COLO829 (cell line): ENCODE measurements around the gene DSE.

Experiments
- DNase-seq: peaks from one replicate; pipeline ENCODE4 v3.0.0; 2012; ENCODE audit warnings: low spot score

DSE gene

DNA sequence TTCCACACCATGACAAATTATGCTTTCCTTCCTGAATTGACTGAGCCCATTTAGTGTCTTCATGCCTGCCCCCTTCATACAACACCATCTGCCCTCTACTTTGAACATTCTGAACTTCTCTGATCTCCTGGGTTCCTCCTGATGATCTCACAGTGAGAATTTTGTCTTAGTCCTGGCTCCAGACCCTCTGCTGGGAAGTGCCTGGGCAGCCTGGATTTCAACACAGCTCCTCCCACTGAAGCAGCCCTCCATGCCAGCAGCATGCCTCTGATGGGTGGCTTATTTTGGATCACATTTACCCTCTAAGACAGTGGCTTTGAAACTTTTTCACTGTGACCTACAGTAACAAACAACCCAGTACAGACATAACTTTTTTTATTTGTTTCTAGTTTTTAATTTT lies 41.5 kb downstream of the DSE start:
- DNase-seq: no peak

DNA sequence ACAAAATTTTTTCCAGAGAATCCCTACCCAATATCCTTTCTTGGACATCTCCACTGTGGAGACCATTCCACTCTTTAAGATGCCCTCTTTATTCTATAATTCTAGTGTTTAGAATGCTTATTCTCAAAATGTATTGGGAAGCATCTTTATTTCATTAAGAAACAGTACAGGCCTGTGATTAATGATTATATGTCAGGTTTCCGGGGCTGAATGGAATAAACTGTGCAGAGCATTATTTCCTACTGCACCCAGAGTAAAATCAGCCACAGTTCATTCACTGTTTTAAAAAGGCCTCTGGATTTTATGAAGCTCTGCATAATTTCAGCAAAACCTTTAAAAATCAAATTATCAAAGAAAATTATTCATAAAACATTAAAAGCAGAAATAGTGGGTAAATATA lies 42.6 kb downstream of the DSE start:
- no peak for DNase-seq

DNA sequence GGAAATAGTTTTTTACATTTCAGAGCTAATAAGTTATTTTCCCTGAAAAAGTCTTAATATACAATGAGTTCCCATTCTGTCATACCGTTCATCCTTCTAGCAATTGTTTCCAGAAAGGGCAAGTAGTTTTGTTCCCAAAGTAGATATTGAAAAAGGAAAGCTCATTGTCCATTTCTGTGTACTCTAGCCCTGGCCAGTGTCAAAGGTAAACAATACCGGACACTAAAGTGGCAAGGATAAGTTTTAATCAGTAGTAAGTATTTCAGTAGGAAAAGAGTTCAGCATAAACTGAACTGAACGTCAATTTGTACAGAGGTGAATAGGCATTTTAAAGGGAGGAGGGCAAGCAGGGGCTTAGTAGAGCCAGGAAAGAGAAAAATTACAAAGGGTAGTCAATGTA lies 46.9 kb downstream of the DSE start:
- DNase-seq: no peak

DNA sequence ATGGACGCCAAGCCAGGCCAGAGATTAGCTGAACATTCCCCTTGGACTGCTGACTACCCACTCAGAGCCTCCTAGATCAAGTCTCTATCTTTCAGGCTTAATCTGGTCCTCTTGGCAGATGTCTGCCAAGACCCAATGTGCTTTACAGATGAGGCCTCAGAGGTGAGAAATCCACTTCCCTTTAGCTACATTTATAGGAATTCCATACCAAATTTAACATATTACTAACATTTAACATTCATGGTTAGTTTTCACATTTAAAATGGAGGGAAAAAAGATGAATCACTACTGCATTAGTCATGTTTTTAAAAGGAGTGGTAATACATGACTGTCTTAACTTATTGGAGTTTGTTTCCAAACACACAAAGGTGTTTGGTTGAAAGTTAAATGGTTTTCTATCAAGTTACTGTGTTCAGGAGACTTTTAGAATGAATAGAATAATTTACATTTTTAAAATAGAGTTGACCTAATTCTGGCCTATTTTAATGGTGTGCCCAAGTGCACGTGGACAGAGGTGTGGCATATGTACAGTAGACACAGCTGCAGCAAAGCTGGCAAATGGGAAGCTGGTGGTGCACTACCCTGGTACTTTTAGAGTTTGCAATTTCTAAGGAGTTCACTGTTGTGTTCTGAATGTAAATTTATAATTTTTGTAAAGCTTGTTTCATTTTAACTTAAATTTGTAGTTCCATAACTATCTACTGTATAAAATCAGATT lies 48.5 kb downstream of the DSE start:
- DNase-seq: no peak

DNA sequence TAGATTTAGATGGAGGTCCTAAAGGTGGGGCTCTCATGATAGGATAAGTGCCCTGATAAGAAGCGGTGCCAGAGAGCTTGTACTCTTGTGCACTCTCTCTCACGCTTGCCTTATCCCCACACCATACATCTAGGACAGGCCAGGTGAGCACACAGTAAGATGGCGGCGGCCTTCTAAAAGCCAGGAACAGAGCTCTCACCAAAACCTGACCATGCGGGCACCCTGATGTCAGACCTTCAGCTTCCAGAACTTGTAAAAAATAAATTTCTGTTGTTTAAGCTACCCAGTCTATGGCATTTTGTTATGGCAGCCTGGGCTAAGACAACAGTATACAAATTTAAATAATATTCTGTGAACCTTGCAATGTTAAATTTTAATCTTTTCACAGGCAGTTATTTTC lies 49.6 kb downstream of the DSE start:
- no peak for DNase-seq

DNA sequence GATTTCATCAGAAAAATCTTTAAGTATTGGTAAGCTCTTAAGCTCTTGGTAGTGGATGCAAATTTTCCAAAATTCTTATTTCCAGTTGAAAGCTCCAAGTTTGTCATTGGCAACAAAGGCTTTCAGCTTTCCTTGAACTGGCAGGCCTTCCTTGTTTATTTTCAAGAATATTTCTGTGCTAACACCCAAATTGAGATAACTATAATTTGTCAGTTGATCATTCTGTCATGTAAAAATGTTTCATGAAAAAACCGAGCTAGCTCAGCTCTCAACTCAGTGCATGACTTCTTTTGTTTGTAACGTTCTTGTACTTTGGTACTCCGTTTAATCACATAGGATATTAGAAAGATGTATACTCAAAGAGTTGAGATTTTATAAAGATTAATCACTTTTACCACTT lies 51.5 kb downstream of the DSE start:
- DNase-seq: no peak

DNA sequence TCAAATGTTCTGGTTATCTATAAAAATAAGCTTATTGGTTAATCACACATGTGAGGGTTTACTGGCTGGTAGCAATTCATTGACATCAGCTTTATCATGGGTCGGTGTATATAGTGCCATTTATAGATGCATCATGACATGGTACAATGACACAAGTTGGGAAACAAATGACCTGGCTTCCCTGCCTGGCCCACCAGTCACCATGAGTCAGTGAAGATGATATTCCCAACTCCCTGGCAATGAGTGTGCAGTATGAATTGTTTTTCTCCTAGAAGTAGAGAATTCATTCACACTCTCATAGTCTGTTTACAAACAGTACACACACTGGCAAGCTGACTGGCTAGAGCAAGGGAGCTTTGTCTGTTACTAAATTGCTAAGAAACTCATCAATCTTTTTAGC lies 53.3 kb downstream of the DSE start:
- DNase-seq: no peak

DNA sequence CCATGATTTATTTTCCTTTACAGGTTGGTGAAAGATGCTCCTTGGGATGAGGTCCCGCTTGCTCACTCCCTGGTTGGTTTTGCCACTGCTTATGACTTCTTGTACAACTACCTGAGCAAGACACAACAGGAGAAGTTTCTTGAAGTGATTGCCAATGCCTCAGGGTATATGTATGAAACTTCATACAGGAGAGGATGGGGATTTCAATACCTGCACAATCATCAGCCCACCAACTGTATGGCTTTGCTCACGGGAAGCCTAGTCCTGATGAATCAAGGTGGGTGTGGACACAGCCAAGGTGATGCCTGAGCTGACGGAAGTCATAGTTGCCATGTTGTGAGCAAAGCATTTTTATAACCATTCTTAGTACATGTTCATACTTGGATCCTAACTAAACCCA lies 55.8 kb downstream of the DSE start:
- no peak for DNase-seq

DNA sequence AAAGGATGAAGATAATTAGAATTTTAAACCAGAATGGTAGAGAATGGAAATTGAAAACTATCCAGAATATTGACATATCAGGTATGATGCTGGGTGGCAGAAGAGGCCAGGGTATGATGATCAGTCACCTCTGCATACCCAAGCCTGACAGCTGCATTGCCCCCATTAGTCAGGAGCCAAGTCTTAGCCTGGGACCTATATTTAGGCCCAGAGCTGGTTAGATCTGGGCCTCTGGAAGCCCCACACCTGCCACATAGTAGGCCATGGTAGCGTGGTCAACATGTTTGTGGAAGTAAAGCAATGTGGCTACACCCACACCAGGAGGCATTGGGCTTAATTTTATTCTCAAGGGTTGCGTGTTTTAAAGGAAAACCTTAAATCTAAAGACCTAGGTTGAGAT lies 58.4 kb downstream of the DSE start:
- DNase-seq: no peak

DNA sequence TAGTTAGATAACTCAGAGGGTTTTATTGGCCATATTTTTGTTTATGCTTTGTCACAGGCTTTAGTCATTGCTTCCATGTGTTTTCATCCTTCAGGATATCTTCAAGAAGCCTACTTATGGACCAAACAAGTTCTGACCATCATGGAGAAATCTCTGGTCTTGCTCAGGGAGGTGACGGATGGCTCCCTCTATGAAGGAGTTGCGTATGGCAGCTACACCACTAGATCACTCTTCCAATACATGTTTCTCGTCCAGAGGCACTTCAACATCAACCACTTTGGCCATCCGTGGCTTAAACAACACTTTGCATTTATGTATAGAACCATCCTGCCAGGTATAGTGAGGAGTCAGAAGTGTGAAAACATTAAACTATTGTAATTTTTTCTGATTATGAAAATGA lies 60.1 kb downstream of the DSE start:
- DNase-seq: no peak

DNA sequence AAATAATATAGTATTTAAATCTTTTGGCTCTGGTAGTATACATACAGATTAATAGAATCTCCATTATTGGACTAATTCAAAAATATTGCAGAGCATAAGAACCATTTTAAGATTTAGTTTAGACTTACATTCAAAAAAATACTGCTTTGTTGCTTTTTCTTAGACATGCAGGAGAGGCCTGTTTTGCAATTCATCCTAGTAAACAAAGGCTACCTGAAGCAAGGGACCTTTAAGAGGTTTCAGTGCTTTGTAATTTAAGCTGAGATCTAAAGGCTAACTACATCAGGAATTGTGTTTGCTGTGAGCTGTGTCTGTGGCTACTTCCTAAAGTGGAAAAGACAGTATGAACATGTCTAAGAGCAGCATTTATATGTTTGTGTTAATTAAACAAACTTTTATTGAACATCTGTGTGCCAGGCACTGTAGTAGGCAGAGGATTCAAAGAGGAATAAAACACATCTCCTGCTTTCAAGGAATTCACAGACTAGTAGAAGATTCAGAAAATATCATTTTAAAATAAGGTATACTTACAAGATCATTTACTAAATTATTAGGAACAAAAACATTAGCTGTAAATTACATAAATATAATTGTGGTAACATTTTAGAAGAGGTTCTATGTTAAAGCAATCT lies 61.3 kb downstream of the DSE start:
- DNase-seq: no peak

DNA sequence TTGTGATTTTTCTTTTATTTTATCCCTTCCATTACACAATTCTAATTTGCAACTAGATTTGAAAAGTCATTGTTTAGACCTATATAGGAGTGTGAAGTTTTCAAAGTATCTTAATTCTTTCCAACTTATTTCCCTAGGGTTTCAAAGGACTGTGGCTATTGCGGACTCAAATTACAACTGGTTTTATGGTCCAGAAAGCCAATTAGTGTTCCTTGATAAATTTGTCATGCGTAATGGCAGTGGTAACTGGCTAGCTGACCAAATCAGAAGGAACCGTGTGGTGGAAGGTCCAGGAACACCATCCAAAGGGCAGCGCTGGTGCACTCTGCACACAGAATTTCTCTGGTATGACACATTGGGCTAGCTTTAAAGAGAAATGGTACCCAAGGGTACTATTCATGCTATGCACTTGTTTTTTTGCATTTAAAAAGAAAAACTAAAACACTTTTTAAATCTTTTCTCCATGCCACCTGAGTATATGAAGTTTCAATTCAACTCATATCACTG lies 62.5 kb downstream of the DSE start:
- no peak for DNase-seq

DNA sequence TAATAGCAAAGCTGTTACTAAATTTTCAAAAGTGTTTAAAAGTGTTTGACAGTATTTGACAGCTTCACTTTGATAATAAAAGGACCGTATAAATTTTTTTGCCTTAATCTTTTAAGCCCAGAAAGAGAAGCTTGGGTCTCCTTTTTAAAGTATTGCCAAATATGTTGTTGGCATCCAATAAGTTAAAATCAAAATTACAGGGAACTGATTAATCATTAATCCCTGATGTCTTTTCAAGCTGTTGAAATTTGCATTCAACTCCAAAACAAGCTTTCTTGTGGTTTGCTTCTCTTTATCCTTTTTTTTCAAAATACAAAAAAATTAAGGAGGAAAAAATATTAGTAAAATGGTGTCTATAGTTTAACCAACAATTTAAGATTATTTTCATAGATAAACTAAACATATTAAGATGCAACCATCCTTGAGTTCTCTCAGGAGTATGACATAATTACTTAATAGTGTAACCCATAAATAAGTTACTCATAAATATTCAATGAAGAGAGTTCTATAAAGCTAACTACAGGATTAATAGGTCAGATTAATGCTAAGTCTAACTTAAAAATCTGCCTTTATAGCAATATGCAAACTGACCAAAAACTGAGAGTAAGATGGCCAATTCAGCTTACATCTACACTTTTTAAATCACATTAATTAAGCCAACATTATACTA lies 63.4 kb downstream of the DSE start:
- DNase-seq: no peak

DNA sequence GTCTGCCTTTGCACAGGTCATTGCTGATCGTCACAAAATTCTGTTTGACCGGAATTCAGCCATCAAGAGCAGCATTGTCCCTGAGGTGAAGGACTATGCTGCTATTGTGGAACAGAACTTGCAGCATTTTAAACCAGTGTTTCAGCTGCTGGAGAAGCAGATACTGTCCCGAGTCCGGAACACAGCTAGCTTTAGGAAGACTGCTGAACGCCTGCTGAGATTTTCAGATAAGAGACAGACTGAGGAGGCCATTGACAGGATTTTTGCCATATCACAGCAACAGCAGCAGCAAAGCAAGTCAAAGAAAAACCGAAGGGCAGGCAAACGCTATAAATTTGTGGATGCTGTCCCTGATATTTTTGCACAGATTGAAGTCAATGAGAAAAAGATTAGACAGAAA lies 65.8 kb downstream of the DSE start:
- no peak for DNase-seq

DNA sequence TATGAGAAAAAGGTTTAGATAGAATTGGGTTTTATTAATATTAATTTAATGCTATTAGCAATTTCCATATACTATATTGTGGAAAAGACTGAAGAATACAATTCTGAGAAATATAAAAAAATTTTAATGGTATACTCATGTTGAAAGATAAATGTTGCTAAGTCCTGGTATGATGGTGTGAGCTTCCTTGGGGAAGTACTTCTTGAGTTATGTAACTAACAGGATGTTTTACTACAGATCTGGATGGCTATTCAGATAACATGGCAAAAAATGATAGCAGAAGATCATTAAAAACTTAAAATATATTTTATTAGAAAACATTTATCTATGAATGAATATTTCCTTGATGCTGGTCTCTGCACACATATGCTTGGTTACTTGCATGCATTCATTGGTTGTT lies 66.9 kb downstream of the DSE start:
- no peak for DNase-seq

DNA sequence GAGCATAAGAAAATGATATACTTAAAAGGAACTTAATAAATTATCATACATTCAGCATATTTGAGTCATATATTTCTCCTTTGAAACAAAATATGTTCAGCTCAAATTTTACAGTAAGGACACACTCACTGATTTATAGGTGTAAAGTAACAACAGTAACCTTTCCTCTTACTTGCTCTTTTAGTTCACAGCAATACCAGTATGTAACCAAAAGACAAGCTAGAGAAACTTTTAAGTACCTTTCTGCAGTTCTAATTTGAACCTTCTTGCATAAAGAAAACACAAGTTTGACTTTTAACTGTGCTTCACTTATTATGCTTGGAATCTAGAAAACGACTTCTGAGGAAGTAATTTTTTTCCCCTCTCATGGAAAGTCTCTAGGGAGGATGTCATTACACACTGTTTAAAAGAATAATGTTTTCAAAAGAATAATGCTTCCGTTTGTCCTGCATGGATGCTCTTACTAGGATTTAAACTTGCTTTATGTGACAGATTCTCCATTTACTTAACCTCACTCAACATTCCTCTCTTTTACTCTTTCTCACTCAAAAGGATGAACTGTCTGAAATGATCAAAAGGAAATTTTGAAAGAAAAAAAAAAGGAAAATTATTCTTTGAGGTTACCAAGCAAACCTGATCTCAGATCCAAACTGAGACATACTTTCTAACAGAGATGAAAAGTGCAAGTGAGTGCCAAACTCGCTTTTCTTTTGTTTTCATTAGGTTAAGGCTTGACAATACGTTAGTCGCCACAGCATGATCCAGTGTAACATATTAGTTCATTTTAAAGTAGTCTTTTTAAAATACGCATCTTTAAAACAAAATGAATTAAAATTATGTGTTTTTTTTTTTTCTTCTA lies 68.1 kb downstream of the DSE start:
- no peak for DNase-seq

DNA sequence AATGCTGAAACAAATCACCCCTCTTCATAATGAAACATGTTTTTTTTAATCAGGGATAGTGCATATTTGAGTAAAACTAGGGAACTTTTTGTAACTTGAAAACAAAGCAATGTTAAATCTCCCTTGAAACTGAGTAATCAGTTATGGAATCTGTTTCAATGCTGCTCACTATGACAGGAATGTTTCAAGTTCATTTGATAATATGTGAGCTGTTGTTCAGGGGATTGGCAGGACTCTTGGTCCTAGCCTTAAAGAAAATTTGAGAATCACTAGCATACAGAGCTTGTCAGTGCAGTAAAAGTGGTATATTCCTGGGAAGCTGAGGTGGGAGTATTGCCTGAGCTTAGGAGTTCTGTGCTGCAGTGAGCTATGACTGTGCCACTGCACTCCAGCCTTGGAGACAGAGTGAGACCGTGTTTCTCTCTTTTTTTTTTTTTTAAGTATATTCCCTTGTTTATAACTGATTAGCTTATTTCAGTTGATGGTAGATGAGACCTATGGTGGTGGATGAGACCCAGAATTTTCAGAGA lies 68.8 kb downstream of the DSE start:
- no peak for DNase-seq

DNA sequence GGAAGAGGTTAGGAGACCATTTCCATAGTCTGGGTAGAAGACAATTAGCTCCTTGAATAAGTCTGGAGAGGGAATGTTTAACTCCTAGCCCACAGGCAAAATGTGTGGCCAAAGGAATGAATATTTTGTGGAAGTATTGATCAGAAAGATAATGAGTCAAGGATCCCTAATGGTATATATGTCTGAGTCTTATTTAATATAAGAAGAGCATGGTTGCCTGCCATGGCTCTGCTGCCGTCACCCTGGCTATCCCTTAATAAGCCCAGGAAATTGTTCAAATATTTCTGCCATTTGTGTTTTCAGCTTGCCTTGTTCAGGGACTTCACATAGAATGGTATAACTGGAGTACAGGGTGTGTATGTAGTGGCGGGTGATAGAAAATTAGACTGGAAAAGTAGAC lies 72.4 kb downstream of the DSE start:
- DNase-seq: no peak

DNA sequence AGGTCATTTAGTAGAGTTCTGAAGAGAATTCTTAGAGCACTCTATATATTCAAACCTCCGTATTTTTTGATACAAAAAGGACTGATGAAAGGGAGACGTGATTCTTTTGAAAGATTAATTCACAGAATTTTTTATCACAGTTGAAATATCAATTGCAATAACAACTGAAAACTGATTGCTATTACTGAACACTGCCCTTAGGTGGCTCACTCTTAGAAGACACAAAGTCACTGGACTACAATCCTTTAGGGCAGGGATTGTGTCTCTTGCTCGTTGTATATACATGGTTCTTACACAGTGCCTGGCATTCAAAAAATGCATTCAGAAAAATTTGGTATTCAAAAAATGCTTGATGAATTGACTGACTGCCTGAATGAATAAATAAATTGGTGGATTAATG lies 73.3 kb downstream of the DSE start:
- DNase-seq: peak; percentile 48

DNA sequence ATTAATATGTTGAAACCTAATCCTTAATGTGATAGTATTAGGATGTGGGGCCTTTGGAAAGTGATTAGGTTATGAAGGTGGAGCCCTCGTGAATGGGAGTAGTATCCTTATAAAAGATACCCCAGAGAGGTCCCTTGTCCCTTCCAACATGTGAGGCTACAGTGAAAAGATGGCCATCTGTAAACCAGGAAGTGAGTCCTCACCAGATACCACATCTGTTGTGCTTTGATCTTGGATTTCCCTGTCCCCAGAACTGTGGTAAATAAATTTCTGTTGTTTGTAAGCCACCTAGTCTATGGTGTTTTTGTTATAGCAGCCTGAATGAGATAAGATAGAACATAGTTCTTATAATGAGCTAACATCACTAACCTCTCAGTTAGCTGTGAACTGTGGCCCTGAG lies 73.8 kb downstream of the DSE start:
- no peak for DNase-seq

DNA sequence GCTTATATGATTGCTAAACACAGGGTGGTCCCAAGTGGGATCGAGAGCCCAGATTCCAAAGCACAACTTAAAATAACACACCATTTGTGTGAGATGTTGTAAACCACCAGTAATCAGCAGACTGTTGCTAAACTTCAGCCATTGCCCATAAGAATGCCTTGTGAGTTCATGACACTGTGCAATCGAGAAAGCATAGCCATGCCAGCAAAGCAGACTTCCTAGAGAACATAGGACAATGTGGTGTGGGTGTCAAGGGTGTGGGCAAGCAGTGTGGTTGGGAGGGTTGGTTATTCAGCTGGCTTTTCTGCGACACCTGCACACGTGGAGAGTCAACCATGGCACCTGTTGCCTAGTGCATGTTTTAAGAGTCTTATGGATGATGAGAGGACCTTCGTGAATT lies 74.4 kb downstream of the DSE start:
- DNase-seq: no peak

DNA sequence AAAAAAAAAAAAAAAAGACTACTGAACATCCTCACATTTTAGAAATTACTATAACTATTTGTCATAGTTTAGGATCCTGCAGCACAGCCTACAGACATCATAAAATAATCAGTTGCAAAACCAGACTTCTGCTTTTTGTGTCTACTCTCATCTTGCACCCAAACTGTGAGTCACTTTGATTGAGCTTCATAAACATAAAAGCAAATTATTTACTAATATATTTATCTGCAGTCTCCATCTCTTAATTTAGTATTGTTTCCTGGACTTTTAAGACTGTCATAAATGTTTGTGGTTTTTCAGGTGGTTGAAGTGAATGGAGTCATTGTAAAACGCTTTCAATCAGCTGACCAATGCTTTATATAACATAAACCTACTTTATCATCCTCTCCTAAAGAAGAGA lies 75.7 kb downstream of the DSE start:
- DNase-seq: no peak
